ENCODE data around the gene NR4A3.

DNA sequence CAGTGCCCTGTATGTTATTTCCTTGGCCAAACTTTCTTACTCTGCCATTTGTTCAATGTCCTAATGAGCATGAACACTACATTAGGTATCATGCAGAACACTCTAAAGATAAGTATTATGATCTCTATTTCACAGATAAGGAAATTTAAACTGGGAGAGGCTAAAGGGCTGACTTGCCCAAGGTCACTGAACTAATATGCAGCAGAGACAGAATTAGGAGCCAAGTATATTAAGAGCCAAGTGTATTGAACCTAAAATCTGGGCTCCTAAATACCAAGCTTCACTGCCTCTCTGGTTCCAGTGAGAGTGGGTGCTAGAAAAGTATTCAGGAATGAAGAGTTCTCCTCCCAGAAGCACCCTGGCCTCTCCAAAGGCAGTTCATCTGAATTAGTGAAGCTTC is 13.5 kb downstream of the NR4A3 start:
- TF ChIP-seq, protein P1, sequence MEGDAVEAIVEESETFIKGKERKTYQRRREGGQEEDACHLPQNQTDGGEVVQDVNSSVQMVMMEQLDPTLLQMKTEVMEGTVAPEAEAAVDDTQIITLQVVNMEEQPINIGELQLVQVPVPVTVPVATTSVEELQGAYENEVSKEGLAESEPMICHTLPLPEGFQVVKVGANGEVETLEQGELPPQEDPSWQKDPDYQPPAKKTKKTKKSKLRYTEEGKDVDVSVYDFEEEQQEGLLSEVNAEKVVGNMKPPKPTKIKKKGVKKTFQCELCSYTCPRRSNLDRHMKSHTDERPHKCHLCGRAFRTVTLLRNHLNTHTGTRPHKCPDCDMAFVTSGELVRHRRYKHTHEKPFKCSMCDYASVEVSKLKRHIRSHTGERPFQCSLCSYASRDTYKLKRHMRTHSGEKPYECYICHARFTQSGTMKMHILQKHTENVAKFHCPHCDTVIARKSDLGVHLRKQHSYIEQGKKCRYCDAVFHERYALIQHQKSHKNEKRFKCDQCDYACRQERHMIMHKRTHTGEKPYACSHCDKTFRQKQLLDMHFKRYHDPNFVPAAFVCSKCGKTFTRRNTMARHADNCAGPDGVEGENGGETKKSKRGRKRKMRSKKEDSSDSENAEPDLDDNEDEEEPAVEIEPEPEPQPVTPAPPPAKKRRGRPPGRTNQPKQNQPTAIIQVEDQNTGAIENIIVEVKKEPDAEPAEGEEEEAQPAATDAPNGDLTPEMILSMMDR (IDR thresholded peaks at IDR 0.05) = no peak
- no peak for TF ChIP-seq POLR2A (IDR thresholded peaks at IDR 0.05)

Data from lower leg skin (tissue), 3 donors.